HuH-7.5 (cell line): ENCODE data around the gene LRRD1.
"Not testable (repeated sequence)": the region's sequence is repeated elsewhere in the genome, so short reads cannot be mapped to it uniquely, and the experiment has no call there.

Experiments used
- DNase-seq: peaks from one replicate; pipeline ENCODE4 v3.0.0; 2011; ENCODE audit warnings: low spot score

Gene LRRD1

DNA sequence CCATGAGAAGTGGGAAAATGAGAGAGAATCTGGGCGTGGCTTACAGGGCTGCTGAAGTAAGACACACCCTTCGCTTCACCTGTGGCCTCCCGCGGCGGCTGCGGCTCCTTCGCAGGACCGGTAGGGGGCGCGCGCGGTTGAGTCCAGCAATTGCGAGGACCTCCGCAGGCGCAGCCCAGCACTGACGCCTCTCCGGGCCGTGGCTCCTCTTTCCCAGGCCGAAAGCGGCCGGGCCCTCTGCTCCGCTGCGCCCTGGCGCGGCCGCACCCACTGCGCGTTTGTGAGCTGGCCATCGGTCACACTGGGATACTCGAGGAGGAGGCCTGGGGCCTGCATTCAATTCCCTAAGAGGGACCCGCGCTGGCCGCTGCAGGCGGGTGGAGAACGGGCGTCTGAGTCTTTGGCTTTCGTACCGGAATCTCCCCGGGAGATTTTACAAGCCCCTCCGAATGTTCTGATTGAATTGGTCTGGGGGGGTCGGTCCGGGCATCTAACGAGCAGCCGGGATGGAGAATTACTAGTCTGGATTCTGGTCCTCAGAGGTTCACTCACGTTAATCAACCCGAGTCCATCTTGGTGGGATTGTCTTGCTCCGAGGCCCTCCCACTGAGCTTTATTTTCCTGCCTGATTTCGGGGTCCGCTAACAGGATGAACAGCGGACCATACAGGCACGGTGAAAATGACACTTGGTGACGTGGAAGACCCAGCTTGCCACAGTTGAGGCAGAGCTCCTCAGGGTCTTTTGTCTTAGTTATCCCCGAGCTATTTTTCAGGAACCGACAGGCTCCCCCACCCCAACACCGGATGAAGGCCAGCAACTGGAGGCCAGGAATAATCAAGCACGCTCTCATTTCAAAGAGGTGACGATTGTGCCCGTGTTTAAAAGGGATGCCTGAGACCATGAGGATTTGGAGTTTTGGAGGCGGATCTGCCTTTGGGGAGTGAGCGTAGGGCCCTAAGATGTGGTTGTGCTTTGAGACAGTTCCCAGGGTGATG is at the start of gene LRRD1:
Gene LRRD1, minus strand, starts transcription at position 215 of the 997 bp plus-strand sequence. CDS start 13,940 bp downstream, outside the sequence.
- peak; percentile 73 for DNase-seq

DNA sequence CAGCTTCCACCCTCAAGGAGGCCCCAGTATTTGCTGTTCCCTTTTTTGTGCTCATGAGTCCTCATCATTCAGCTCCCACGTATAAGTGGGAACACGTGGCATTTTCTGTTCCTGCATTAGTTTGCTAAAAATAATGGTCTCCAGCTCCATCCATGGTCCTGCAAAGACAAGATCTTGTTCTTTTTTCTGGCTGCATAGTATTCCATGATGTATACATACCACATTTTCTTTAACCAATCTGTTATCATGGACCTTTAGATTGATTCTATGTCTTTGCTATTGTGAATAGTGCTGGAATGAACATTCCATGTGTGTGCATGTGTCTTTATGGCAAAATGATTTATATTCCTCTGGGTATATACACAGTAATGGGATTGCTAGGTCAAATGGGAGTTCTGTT is 49.8 kb upstream of the LRRD1 start:
- no peak for DNase-seq

- no peak for DNase-seq
These were observed 49.2 kb upstream of the LRRD1 start for GRCh38 chr7:92228100-92228499.

DNA sequence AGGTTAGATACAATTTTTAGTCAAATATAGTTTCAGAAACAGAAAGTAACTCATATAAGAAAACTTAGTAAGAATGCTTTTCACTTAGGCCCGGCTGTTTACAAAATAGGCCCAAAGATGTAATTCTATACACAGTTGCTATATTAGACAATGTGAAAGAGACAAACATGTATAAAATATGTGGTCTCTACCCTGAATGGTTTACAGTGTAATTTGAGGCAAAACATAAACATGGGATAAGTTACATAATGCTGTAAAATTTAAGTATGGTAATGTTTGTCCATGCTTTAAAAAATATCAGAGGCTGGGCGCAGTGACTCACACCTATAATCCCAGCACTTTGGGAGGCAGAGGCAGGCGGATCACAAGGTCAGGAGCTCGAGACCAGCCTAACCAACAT is 48.0 kb upstream of the LRRD1 start:
- no peak for DNase-seq

DNA sequence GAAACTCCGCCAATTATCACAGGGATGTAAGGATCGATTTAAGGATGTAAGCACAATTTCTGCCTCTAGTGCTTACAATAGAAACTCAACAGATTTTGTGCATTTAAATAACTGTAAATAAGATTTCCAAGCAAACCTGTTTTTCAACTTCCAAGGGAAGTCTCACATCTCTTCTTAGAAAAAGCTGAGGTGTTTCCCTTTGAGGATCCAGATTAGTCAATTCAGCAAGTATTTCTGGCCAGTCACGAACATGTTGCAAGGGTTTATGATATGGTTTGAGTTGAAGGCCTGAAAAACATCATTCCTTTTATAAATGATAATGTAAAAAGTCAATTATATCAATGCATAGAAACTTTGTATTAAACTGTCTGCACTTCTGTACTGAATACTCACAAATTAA is 42.8 kb upstream of the LRRD1 start:
- no peak for DNase-seq

GRCh38 chr7:92206672-92207071 is 27.7 kb upstream of the LRRD1 start:
- DNase-seq, result no peak

- no peak for DNase-seq
These were observed 27.0 kb upstream of the LRRD1 start for GRCh38 chr7:92205987-92206386.

GRCh38 chr7:92200791-92201190 is 21.8 kb upstream of the LRRD1 start:
- no peak for DNase-seq

DNA sequence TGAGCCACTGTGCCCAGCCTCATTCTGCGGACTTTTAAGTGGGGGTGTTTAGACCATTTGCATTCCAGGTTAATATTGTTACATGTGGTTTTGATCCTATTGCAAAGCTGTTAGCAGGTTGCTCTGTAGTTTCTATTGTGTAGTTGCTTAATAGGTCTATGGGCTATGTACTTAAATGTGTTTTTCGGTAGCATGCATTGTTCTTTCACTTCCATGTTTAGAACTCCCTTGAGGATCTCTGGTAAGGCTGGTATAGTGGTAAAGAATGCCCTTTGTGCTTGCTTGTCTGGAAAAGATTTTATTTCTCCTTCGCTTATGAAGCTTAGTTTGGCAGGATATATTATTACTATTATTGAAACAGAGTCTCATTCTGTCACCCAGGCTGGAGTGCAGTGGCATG is 13.4 kb upstream of the LRRD1 start:
- no peak for DNase-seq

DNA sequence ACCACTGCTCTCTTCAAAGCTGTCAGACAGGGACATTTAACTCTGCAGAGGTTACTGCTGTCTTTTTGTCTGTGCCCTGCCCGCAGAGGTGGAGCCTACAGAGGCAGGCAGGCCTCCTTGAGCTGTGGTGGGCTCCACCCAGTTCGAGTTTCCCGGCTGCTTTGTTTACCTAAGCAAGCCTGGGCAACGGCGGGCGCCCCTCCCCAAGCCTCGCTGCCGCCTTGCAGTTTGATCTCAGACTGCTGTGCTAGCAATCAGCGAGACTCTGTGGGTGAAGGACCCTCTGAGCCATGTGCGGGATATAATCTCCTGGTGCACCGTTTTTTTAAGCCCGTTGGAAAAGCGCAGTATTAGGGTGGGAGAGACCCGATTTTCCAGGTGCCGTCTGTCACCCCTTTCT is 10.3 kb upstream of the LRRD1 start:
- DNase-seq, result not testable (repeated sequence)

DNA sequence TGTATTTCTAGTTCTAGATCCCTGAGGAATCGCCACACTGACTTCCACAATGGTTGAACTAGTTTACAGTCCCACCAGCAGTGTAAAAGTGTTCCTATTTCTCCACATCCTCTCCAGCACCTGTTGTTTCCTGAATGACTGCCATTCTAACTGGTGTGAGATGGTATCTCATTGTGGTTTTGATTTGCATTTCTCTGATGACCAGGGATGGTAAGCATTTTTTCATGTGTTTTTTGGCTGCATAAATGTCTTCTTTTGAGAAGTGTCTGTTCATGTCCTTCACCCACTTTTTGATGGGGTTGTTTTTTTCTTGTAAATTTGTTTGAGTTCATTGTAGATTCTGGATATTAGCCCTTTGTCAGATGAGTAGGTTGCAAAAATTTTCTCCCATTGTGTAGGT is 5.4 kb upstream of the LRRD1 start:
- not testable (repeated sequence) for DNase-seq

DNA sequence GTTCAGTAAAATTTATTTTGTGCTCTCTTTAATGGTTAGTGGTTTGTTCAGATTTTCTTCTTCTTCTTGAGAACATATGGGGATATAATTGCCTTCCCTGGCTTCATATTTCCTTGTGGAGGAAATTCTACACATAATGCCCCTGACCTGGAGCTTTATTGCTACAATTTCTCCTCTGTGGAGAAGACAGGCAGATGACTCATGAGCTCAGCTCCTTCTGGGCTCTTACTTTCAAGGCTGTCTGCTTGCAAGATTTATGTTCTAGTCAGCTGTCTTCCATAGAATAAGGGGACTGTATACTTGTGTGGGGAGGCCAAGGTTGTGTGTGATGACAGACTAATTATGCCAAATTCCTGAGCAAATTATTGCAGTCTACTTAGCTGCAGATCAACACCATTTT is 1.6 kb downstream of the LRRD1 start:
- DNase-seq, result no peak

GRCh38 chr7:92169529-92169928 is 9.4 kb downstream of the LRRD1 start:
- DNase-seq, result not testable (repeated sequence)

- no peak for DNase-seq
These were observed 17.7 kb downstream of the LRRD1 start for GRCh38 chr7:92161271-92161670.

GRCh38 chr7:92158660-92159575 is 20.0 kb downstream of the LRRD1 start:
- DNase-seq, result no peak

- no peak for DNase-seq
These were observed 22.0 kb downstream of the LRRD1 start for GRCh38 chr7:92156990-92157389.

DNA sequence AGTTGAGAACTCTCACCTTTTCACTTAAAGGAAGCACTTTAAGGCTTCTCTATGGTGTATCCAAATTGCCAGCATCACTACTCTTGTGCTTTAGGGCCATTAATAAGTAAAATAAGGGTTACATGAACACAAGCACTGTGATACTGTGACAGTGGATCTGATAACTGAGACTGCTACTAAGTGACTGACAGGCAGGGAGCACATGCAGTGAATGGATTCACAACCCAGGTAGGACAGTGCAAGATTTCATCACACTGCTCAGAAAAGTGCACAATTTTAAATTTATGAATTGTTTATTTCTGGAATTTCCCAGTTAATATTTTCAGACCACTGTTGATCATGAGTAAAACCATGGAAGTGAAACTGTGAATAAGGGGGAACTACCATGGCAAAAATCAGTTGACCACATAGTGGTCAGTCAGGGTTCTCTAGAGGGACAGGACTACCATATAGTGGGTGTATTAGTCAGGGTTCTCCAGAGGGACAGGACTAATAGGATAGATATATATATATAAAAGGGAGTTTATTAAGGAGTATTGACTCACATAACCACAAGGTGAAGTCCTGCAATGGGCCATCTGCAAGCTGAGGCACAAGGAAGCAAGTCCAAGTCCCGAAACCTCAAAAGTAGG is 23.7 kb downstream of the LRRD1 start:
- no peak for DNase-seq

DNA sequence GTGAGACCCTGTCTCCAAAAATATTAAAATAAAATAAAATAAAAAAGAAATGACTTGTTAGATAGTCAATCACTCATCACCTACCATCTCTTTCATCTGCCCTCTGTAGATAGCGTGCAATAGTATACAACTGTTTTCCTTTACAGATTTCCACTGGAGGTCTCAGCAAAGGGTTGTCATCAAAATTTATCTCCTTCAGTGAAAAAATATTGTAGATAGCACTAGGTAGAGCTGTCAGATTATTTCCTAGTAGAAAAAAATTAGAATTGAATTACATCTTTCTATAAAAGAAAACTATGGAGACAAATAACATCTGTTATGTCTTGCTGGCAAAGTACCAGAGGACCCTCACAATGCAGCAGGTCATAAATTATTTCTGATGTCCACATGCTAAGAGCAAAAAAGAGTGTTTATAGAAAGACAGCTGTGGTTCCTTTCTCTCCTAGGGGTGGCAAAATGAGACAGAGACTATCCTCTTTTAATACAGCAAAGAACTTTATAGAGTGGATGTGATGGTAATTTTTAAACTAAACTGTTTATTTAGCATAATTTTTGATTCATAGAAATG is 28.4 kb downstream of the LRRD1 start:
- DNase-seq, result no peak

DNA sequence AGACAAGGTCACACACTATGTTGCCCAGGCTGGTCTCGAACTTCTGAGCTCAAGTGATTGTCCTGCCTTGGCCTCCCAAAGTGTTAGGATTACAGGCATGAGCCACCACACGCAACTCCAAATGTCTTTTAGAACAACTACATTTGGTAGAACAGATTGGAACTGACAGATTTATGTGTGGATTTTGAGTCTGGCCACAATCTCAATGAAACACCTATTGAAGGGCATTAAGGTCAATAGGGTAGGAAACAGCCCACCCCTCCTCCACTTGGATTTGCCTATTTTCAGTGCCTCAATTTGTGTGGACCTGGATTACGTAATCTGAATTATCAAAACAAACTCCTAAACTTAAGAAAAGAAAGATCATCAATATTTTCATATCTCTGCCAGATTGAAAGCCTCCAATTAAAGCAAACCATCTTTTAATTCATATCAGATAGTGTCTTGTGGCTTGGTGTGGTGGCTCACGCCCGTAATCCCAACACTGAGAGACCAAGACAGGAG is 29.2 kb downstream of the LRRD1 start:
- no peak for DNase-seq

- DNase-seq, result not testable (repeated sequence)
These were observed 35.6 kb downstream of the LRRD1 start for GRCh38 chr7:92143192-92143880.

GRCh38 chr7:92142791-92143190 is 36.2 kb downstream of the LRRD1 start:
- not testable (repeated sequence) for DNase-seq
